Common myeloid progenitor, CD34-positive (primary cell): ENCODE data around the gene GPRC5C.

Source experiments
- CTCF ChIA-PET: fragments of 350-600 bp; sonication (Branson Sonifier 250); formaldehyde crosslinking; loops from one replicate; lab custom pipeline; 2021; ENCODE audit warnings: antibody characterized with exemption; lab: Charles Lee
- POLR2A ChIA-PET: fragments of 350-600 bp; sonication (Branson Sonifier 250); formaldehyde crosslinking; loops from one replicate; lab custom pipeline; 2021; ENCODE audit warnings: antibody characterized with exemption; lab: Charles Lee
- DNase-seq, 3 donors: peaks; one replicate each; pipeline versions ENCODE4 v3.0.0 to v3.0.0-alpha.2; 2013
- H3K27ac ChIP-seq, 2 experiments: 1 replicate in 1 of 2; 2 replicates in 1 of 2; pipeline ENCODE4 v1.7.0; 2013; ENCODE audit warnings: inconsistent platforms in 2 of 2, low read length in 2 of 2, mild to moderate bottlenecking in 2 of 2, low read depth in 1 of 2, moderate library complexity in 1 of 2; ENCODE audit not compliant: severe bottlenecking in 2 of 2, insufficient read depth in 1 of 2, poor library complexity in 1 of 2
- H3K27me3 ChIP-seq, 5 experiments: replicated peaks in 2 of 5; 1 replicate in 3 of 5; 2 replicates in 2 of 5; pipeline versions ENCODE4 v1.6.1 to v1.7.0; 2013; ENCODE audit warnings: low read length in 4 of 5, mild to moderate bottlenecking in 2 of 5, moderate library complexity in 2 of 5, inconsistent platforms in 1 of 5; ENCODE audit not compliant: insufficient read depth in 5 of 5, control insufficient read depth in 4 of 5
- H3K36me3 ChIP-seq, 4 experiments: 1 replicate in 2 of 4; 2 replicates in 2 of 4; pipeline versions ENCODE4 v1.6.1 to v1.7.0; 2013; ENCODE audit warnings: low read length in 3 of 4, control low read depth in 1 of 4, mild to moderate bottlenecking in 1 of 4; ENCODE audit not compliant: control insufficient read depth in 4 of 4, insufficient read depth in 4 of 4
- H3K4me1 ChIP-seq, 4 experiments: 1 replicate in 3 of 4; 2 replicates in 1 of 4; pipeline versions ENCODE4 v1.6.1 to v1.7.1; 2013; ENCODE audit warnings: low read length in 3 of 4, mild to moderate bottlenecking in 3 of 4, control low read depth in 1 of 4, inconsistent platforms in 1 of 4, moderate library complexity in 1 of 4; ENCODE audit not compliant: control insufficient read depth in 4 of 4, insufficient read depth in 4 of 4; ENCODE audit errors: control extremely low read depth in 1 of 4
- H3K4me3 ChIP-seq, 7 experiments: 1 replicate in 4 of 7; 2 replicates in 3 of 7; pipeline versions ENCODE4 v1.5.1 to v1.7.0; 2013; ENCODE audit warnings: mild to moderate bottlenecking in 7 of 7, low read length in 6 of 7, moderate library complexity in 6 of 7, inconsistent platforms in 2 of 7, low read depth in 2 of 7, control low read depth in 1 of 7; ENCODE audit not compliant: insufficient read depth in 4 of 7, control insufficient read depth in 1 of 7; ENCODE audit errors: extremely low read depth in 1 of 7
- H3K9me3 ChIP-seq, 5 experiments: 1 replicate in 4 of 5; 2 replicates in 1 of 5; pipeline versions ENCODE4 v1.6.1 to v1.7.1; 2013; ENCODE audit warnings: low read length in 4 of 5, mild to moderate bottlenecking in 2 of 5, inconsistent platforms in 1 of 5, low read depth in 1 of 5, moderate library complexity in 1 of 5; ENCODE audit not compliant: control insufficient read depth in 4 of 5, insufficient read depth in 2 of 5; ENCODE audit errors: control extremely low read depth in 1 of 5
- WGBS: methylation state at CpG from one replicate; pipeline ENCODE4 v1.1.5; 2013; ENCODE audit not compliant: insufficient coverage; 5-methylcytosine and 5-hydroxymethylcytosine counted together

The GPRC5C gene

GRCh38 chr17:74450925-74451403 is 19.1 kb downstream of the GPRC5C start:
- Histone ChIP-seq H3K4me1 (peaks cover 0 to 36% (median 35%) of the 10 kb centered on the region in 4 experiments), H3K27ac (no peak overlapping the region), H3K4me3 (no peak overlapping the region), H3K36me3 (no peaks in the 10 kb centered on the region), H3K27me3 (peaks cover 0 to 5% (median 0%) of the 10 kb centered on the region in 5 experiments), H3K9me3 (no peaks in the 10 kb centered on the region)
- CTCF ChIA-PET: interaction anchor here (0.9 to 10.3 kb wide), 4 partner anchors 14 to 69 kb away, joined by 3 to 184 read pairs (median 4); no protein-coding TSS in a partner anchor
- POLR2A ChIA-PET: no interaction called here
- no peak for DNase-seq
- WGBS: 95% methylated on average over 11 of the region's 13 CpGs

GRCh38 chr17:74451557-74451956 is 19.7 kb downstream of the GPRC5C start:
- H3K36me3 ChIP-seq: no peaks in the 10 kb centered on the region
- no peak overlapping the region for H3K27ac ChIP-seq
- no peak for DNase-seq
- peaks cover 0 to 5% (median 0%) of the 10 kb centered on the region in 5 experiments for H3K27me3 ChIP-seq
- POLR2A ChIA-PET: no interaction called here
- no CpG with 5 or more reads among the region's 6 CpGs for WGBS
- no peaks in the 10 kb centered on the region for H3K9me3 ChIP-seq
- no peak overlapping the region for H3K4me3 ChIP-seq
- H3K4me1 ChIP-seq: peaks cover 0 to 31% (median 31%) of the 10 kb centered on the region in 4 experiments
- CTCF ChIA-PET: interaction anchor here (1.3 to 10.3 kb wide), 3 partner anchors 16 to 69 kb away, joined by 4 to 184 read pairs (median 5); no protein-coding TSS in a partner anchor

- Histone ChIP-seq H3K9me3 (no peaks in the 10 kb centered on the region), H3K4me1 (peaks cover 0 to 26% (median 24%) of the 10 kb centered on the region in 4 experiments), H3K27me3 (peaks cover 0 to 5% (median 0%) of the 10 kb centered on the region in 5 experiments), H3K4me3 (no peak overlapping the region), H3K27ac (no peak overlapping the region), H3K36me3 (no peaks in the 10 kb centered on the region)
- POLR2A ChIA-PET: no interaction called here
- no peak for DNase-seq
- 74% methylated on average over 15 of the region's 16 CpGs for whole genome bisulfite sequencing
- CTCF ChIA-PET: interaction anchor here (1.0 to 10.3 kb wide), 4 partner anchors 6 to 80 kb away, joined by 5 to 184 read pairs (median 34); no protein-coding TSS in a partner anchor
Measured at GRCh38 chr17:74452033-74452840, 20.3 kb downstream of the GPRC5C start.

GRCh38 chr17:74452841-74453661 is 21.2 kb downstream of the GPRC5C start:
- DNase-seq: peak in 1 of 3 donors; percentile 31
- Histone ChIP-seq H3K4me3 (peak overlapping the region in 4 of 7 experiments; percentile 37 to 73 (median 50)), H3K27me3 (peaks cover 0 to 5% (median 0%) of the 10 kb centered on the region in 5 experiments), H3K36me3 (no peaks in the 10 kb centered on the region), H3K9me3 (no peaks in the 10 kb centered on the region), H3K27ac (no peak overlapping the region), H3K4me1 (peaks cover 0 to 27% (median 23%) of the 10 kb centered on the region in 4 experiments)
- ChIA-PET CTCF (interaction anchor here (0.9 to 10.3 kb wide), 7 partner anchors 7 to 80 kb away, joined by 3 to 184 read pairs (median 10); no protein-coding TSS in a partner anchor), POLR2A (no interaction called here)
- 73% methylated on average over 19 of the region's 22 CpGs for WGBS

GRCh38 chr17:74453665-74454196 is 21.8 kb downstream of the GPRC5C start:
- Histone ChIP-seq H3K9me3 (no peaks in the 10 kb centered on the region), H3K36me3 (no peaks in the 10 kb centered on the region), H3K27me3 (peaks cover 0 to 5% (median 0%) of the 10 kb centered on the region in 5 experiments), H3K4me1 (peaks cover 0 to 34% (median 29%) of the 10 kb centered on the region in 4 experiments), H3K4me3 (peak overlapping the region in 4 of 7 experiments; percentile 37 to 73 (median 55)), H3K27ac (no peak overlapping the region)
- ChIA-PET CTCF (interaction anchor here (0.9 to 10.3 kb wide), 12 partner anchors 8 to 80 kb away, joined by 3 to 184 read pairs (median 4); no protein-coding TSS in a partner anchor), POLR2A (interaction anchor here (0.6 kb wide), 2 partner anchors 31 to 42 kb away, joined by 4 read pairs; no protein-coding TSS in a partner anchor)
- DNase-seq: no peak
- WGBS: 26% methylated on average over 8 of the region's 43 CpGs

- H3K4me3 ChIP-seq: peak overlapping the region in 5 of 7 experiments; percentile 19 to 73 (median 60)
- H3K27me3 ChIP-seq: peaks cover 0 to 5% (median 0%) of the 10 kb centered on the region in 5 experiments
- POLR2A ChIA-PET: interaction anchor here (0.6 kb wide), 2 partner anchors 30 to 41 kb away, joined by 4 read pairs; no protein-coding TSS in a partner anchor
- H3K36me3 ChIP-seq: no peaks in the 10 kb centered on the region
- DNase-seq: peak; percentile 66 to 80 (median 75)
- CTCF ChIA-PET: interaction anchor here (0.9 to 10.3 kb wide), 16 partner anchors 8 to 101 kb away, joined by 3 to 184 read pairs (median 4); no protein-coding TSS in a partner anchor
- H3K9me3 ChIP-seq: no peaks in the 10 kb centered on the region
- H3K4me1 ChIP-seq: peaks cover 0 to 36% (median 34%) of the 10 kb centered on the region in 4 experiments
- WGBS: 19% methylated on average over 31 of the region's 40 CpGs
- no peak overlapping the region for H3K27ac ChIP-seq
Measured at GRCh38 chr17:74454197-74455024, 22.5 kb downstream of the GPRC5C start.
